H9 (cell line): ENCODE measurements around the gene SCAF4. TPM values are rescaled to one million over a fixed set of nuclear protein-coding genes. Genes with fewer than 3 reads are reported as not detected.
A peak's percentile ranks its signal among the peaks of the same experiment; 100 is the strongest.

Experiments used
- DNase-seq: peaks from one replicate; pipeline ENCODE4 v3.0.0-alpha.2; 2017
- H2AFZ ChIP-seq: one replicate; pipeline ENCODE4 v1.6.1; 2013; ENCODE audit warnings: mild to moderate bottlenecking, low read length, control low read depth, moderate library complexity
- H2AK5ac ChIP-seq: 2 replicates; pipeline ENCODE4 v1.6.1; 2013; ENCODE audit warnings: low read length, control low read depth, mixed read lengths; ENCODE audit not compliant: insufficient read length
- H2BK120ac ChIP-seq: one replicate; pipeline ENCODE4 v1.6.1; 2013; ENCODE audit warnings: low read depth, mild to moderate bottlenecking, low read length, control low read depth, inconsistent platforms; ENCODE audit not compliant: poor library complexity, severe bottlenecking
- H2BK12ac ChIP-seq: 2 replicates; pipeline ENCODE4 v1.6.1; 2013; ENCODE audit warnings: low read length, control low read depth, mixed read lengths, low read depth; ENCODE audit not compliant: insufficient read length
- H2BK15ac ChIP-seq: 2 replicates; pipeline ENCODE4 v1.6.1; 2013; ENCODE audit warnings: low read depth, low read length, control low read depth
- H2BK20ac ChIP-seq: one replicate; pipeline ENCODE4 v1.6.1; 2013; ENCODE audit warnings: low read depth, mild to moderate bottlenecking, low read length, control low read depth, inconsistent platforms; ENCODE audit not compliant: poor library complexity, severe bottlenecking
- H2BK5ac ChIP-seq: 2 replicates; pipeline ENCODE4 v1.6.1; 2013; ENCODE audit warnings: low read length, control low read depth, mixed read lengths; ENCODE audit not compliant: insufficient read length
- H3K14ac ChIP-seq: 2 replicates; pipeline ENCODE4 v1.6.1; 2013; ENCODE audit warnings: low read length, control low read depth; ENCODE audit not compliant: insufficient read depth
- H3K18ac ChIP-seq: 2 replicates; pipeline ENCODE4 v1.6.1; 2013; ENCODE audit warnings: low read depth, mild to moderate bottlenecking, mixed read lengths, low read length, control low read depth; ENCODE audit not compliant: insufficient read length
- H3K23ac ChIP-seq: 2 replicates; pipeline ENCODE4 v1.6.1; 2013; ENCODE audit warnings: low read length, control low read depth, mixed read lengths, low read depth; ENCODE audit not compliant: insufficient read length
- H3K23me2 ChIP-seq: 2 replicates; pipeline ENCODE4 v1.6.1; 2013; ENCODE audit warnings: low read depth, mild to moderate bottlenecking, mixed read lengths, low read length, control low read depth; ENCODE audit not compliant: insufficient read length, poor library complexity, severe bottlenecking
- H3K27ac ChIP-seq: 2 replicates; pipeline ENCODE4 v1.5.1; 2013; ENCODE audit warnings: low read length, control low read depth, mixed read lengths, low read depth; ENCODE audit not compliant: insufficient read length
- H3K27me3 ChIP-seq: 2 replicates; pipeline ENCODE4 v1.6.1; 2013; ENCODE audit warnings: low read length, control low read depth, inconsistent platforms; ENCODE audit not compliant: insufficient read depth
- H3K4ac ChIP-seq: 2 replicates; pipeline ENCODE4 v1.6.1; 2013; ENCODE audit warnings: low read depth, mild to moderate bottlenecking, control low read depth, inconsistent platforms, low read length, moderate library complexity
- H3K4me1 ChIP-seq: 2 replicates; pipeline ENCODE4 v1.6.1; 2013; ENCODE audit warnings: low read length, control low read depth, inconsistent platforms; ENCODE audit not compliant: insufficient read depth
- H3K4me2 ChIP-seq: 2 replicates; pipeline ENCODE4 v1.6.1; 2013; ENCODE audit warnings: low read length, control low read depth, mixed read lengths; ENCODE audit not compliant: insufficient read length, insufficient read depth
- H3K56ac ChIP-seq: 2 replicates; pipeline ENCODE4 v1.6.1; 2013; ENCODE audit warnings: low read depth, mild to moderate bottlenecking, mixed read lengths, low read length, control low read depth; ENCODE audit not compliant: insufficient read length
- H3K79me1 ChIP-seq: 2 replicates; pipeline ENCODE4 v1.6.1; 2013; ENCODE audit warnings: low read depth, mild to moderate bottlenecking, moderate library complexity, low read length, control low read depth, inconsistent platforms; ENCODE audit not compliant: insufficient read depth, poor library complexity, severe bottlenecking
- H3K79me2 ChIP-seq: 2 replicates; pipeline ENCODE4 v1.6.1; 2013; ENCODE audit warnings: low read length, control low read depth, inconsistent platforms; ENCODE audit not compliant: insufficient read depth
- H3K9ac ChIP-seq: 2 replicates; pipeline ENCODE4 v1.6.1; 2013; ENCODE audit warnings: low read length, control low read depth, mixed read lengths; ENCODE audit not compliant: insufficient read length; ENCODE audit errors: extremely low read depth
- H3K9me3 ChIP-seq: one replicate; pipeline ENCODE4 v1.6.1; 2013; ENCODE audit warnings: low read depth, low read length, inconsistent platforms; ENCODE audit not compliant: control insufficient read depth
- H3T11ph ChIP-seq: one replicate; pipeline ENCODE4 v1.6.1; 2013; ENCODE audit warnings: mild to moderate bottlenecking, low read length, control low read depth, inconsistent platforms
- H4K20me1 ChIP-seq: one replicate; pipeline ENCODE4 v1.6.1; 2013; ENCODE audit not compliant: control insufficient read depth, insufficient read length, insufficient read depth
- H4K5ac ChIP-seq: 2 replicates; pipeline ENCODE4 v1.6.1; 2013; ENCODE audit warnings: low read depth, mild to moderate bottlenecking, mixed read lengths, low read length, control low read depth; ENCODE audit not compliant: insufficient read length
- H4K8ac ChIP-seq: replicated peaks from 2 replicates; pipeline ENCODE4 v1.6.1; 2013; ENCODE audit warnings: low read length, control low read depth, mixed read lengths, low read depth; ENCODE audit not compliant: insufficient read length
- H4K91ac ChIP-seq: 2 replicates; pipeline ENCODE4 v1.6.1; 2013; ENCODE audit warnings: low read depth, mild to moderate bottlenecking, moderate library complexity, mixed read lengths, low read length, control low read depth; ENCODE audit not compliant: insufficient read length
- H3K27ac Mint-ChIP-seq, 3 experiments: 2 replicates in 2 of 3; 3 replicates in 1 of 3; pipeline ENCODE4 v1.8.0; 2020 to 2021; ENCODE audit warnings: mixed read lengths in 3 of 3, mild to moderate bottlenecking in 1 of 3, moderate library complexity in 1 of 3
- H3K27me3 Mint-ChIP-seq: 2 replicates; pipeline ENCODE4 v1.8.0; 2021; ENCODE audit warnings: low read depth, mild to moderate bottlenecking, moderate library complexity, mixed read lengths
- H3K36me3 Mint-ChIP-seq, 3 experiments: 2 replicates in 2 of 3; 3 replicates in 1 of 3; pipeline ENCODE4 v1.8.0; 2020 to 2021; ENCODE audit warnings: low read depth in 3 of 3, mixed read lengths in 3 of 3; ENCODE audit not compliant: insufficient read depth in 1 of 3
- H3K4me1 Mint-ChIP-seq, 2 experiments: 2 replicates each; pipeline ENCODE4 v1.8.0; 2020; ENCODE audit warnings: mixed read lengths in 2 of 2
- H3K4me3 Mint-ChIP-seq, 2 experiments: 2 replicates in 1 of 2; 3 replicates in 1 of 2; pipeline ENCODE4 v1.8.0; 2020 to 2021; ENCODE audit warnings: mild to moderate bottlenecking in 2 of 2, mixed read lengths in 2 of 2, moderate library complexity in 1 of 2
- H3K9me3 Mint-ChIP-seq, 2 experiments: 2 replicates in 1 of 2; 3 replicates in 1 of 2; pipeline ENCODE4 v1.8.0; 2020; ENCODE audit warnings: mild to moderate bottlenecking in 2 of 2, mixed read lengths in 2 of 2, moderate library complexity in 1 of 2
- CTCF ChIP-seq: fragments of 200-600 bp; sonication (generic); conservative IDR thresholded peaks from 3 replicates; pipeline ENCODE4 v1.8.0; 2021; ENCODE audit warnings: antibody characterized with exemption, mild to moderate bottlenecking
- WGBS: extraction: QIAGEN DNeasy Blood & Tissue Kit; methylation state at CpG from one replicate; pipeline ENCODE4 v1.1.7; 2013; ENCODE audit warnings: missing lambda C conversion rate, low lambda C conversion rate, mixed read lengths; ENCODE audit not compliant: insufficient read length; ENCODE audit errors: extremely low coverage; 5-methylcytosine and 5-hydroxymethylcytosine counted together
- total RNA-seq: library from RNA; stranded (reverse); gene quantifications from 2 replicates; pipeline ENCODE4 v1.2.1, GENCODE V29; 2021

SCAF4 gene
- total RNA-seq, 1 experiment from 2014 or later, result 76.8 TPM

GRCh38 chr21:31659286-31659535, 72.7 kb downstream of the SCAF4 start:
- Histone ChIP-seq H2BK5ac (no peak overlapping the region), H3K23me2 (peaks cover 4% of the 10 kb centered on the region), H2AFZ (peak overlapping the region; percentile 9), H3K4me2 (peak overlapping the region; percentile 48), H2BK15ac (no peak overlapping the region), H3K18ac (peak overlapping the region; percentile 9), H4K20me1 (no peaks in the 10 kb centered on the region), H4K91ac (no peak overlapping the region), H2BK120ac (no peak overlapping the region), H3K14ac (no peak overlapping the region), H4K8ac (no peak overlapping the region), H3K27ac (no peak overlapping the region), H3K4ac (no peak overlapping the region), H3T11ph (no peak overlapping the region), H3K23ac (no peak overlapping the region), H3K4me1 (no peaks in the 10 kb centered on the region), H2AK5ac (no peak overlapping the region), H2BK20ac (no peak overlapping the region), H4K5ac (no peak overlapping the region), H3K9me3 (no peaks in the 10 kb centered on the region), H2BK12ac (no peak overlapping the region), H3K79me1 (peaks cover 4% of the 10 kb centered on the region), H3K56ac (no peak overlapping the region), H3K79me2 (peaks cover 16% of the 10 kb centered on the region; the same call in 1 of the 2 replicates), H3K27me3 (no peaks in the 10 kb centered on the region), H3K9ac (no peak overlapping the region)
- no CpG with 5 or more reads among the region's 18 CpGs for WGBS
- Mint-ChIP-seq H3K27me3 (peaks cover 2% of the 10 kb centered on the region; the same call in 1 of the 2 replicates), H3K36me3 (peaks cover 26 to 34% (median 29%) of the 10 kb centered on the region in 3 experiments), H3K4me3 (peak overlapping the region; percentile 97 to 100), H3K4me1 (peaks cover 23 to 25% of the 10 kb centered on the region in 2 experiments), H3K9me3 (peaks cover 0 to 3% of the 10 kb centered on the region in 2 experiments; a peak in 1 of 5 replicates), H3K27ac (peak overlapping the region; percentile 16 to 83 (median 45); a peak in 3 of 7 replicates)
- no peak for TF ChIP-seq CTCF
- DNase-seq, result no peak
